ENCODE measurements around the gene GPR82.
A peak's percentile ranks its signal among the peaks of the same experiment; 100 is the strongest.
"Not testable (repeated sequence)": the region's sequence is repeated elsewhere in the genome, so short reads cannot be mapped to it uniquely, and the experiment has no call there.

GPR82 gene

GRCh38 chrX:41718481-41719235 is 5.3 kb upstream of the GPR82 start:
- DNase-seq (ENCODE audit: low spot score), result no peak

DNA sequence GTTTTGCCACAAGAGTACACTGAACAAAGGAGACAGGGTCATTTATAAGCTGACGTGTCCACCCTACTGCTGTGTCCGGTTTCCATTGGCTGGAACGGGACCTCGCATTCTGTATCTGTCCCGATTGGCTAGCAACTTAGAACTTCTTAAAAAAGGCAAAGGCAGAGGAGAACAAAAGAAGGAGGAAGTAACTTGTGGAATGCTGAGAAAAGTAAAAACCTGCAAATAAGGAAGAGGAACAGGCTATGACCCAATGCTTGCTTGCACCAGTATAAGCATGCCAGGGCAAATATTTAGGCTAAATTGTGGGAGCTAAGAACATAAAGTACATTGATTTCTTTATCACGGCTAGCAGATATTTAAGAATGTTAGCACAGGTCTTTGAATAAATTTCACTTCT is 4.4 kb upstream of the GPR82 start:
- DNase-seq (ENCODE audit: low spot score), result not testable (repeated sequence)

DNA sequence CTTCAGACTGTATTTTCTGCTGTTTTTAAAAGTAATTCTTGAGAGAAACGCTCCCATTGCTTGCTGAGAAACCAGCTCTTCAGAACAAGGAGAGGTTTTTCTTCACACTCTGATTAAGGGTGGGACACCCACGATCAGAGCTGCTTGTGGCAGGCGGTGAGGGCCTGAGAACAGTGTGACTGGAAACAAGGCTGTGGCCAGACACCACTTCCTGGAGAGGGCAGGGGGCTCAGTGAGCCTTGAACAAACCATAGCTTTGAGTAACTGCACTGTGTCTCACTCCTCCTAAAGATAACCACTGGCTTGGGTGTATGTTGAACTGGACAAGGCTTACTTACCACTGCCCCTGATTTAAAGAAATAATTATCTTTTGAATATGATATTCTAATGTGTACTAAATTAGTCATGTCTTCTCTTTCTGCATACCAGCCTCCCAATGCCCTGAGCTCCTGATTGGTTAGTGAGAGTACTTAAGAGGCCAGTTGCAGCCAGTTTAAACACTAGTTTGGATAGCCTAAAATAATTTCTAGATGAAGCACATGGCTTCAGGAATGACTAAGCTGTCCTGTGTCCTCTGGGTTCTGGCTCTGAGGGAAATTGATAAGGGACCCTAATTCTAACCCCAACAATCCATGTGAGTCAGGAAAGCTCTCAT is 3.7 kb upstream of the GPR82 start:
- DNase-seq (ENCODE audit: low spot score), result no peak

- DNase-seq (ENCODE audit: low spot score), result no peak
These were observed 2.4 kb upstream of the GPR82 start for GRCh38 chrX:41721590-41721989.

DNA sequence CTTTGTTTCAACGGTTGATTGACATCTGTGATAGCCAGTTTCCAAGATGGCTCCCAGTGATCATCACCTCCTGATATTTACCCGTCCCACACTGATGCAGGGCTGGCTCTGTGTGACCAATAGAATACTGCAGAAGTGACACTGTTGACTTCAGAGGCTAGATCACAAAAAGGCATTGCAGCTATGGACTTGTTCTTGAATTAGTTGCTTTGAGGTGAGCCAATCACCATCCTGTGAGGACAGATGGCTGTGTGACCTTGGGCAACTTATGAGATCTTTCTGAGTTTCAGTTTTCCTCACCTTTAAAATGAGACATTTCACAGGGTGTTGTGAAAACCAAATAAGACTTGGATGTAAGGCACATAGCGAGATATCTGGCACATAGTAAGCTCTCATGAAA is 1.8 kb upstream of the GPR82 start:
- DNase-seq (ENCODE audit: low spot score), result no peak

DNA sequence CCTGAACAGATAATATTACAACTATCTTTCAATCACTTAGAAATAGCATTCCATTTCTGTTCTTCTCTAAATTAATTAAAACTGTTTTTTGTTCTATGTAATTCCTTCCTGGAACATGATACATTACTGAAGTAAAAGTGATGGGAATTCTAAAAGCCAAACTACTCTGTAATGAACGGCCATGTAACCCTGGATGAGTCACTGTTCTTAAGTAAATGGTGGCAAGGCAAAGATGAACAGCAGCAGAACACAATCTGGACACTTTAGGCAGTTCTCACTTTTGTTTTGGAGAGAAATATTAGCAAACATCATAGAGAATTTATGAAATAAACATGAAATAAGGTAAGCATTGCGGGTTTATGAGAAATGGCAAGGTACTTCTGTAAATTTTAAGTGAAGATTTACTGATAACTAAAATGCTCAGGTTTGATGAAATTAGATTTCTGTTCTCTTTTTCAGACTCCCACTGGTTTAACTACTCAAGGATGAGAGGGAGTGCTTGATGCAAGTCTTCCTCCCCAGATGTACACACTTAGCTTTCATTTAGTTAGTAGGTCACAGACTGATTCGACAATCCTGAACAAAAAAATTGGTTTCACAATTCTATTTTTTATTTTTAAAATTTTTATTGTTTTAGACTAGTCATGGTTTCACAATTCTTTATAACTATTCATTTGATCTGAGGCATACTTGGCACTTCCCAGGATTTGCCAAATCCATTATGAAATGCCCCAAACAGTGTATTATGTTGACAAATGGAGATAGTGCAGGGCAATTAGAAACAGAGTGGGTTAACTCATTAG is 964 bp upstream of the GPR82 start:
- peak; percentile 22 for DNase-seq (ENCODE audit: low spot score)

- DNase-seq (ENCODE audit: low spot score), result no peak
These were observed 4.1 kb downstream of the GPR82 start for GRCh38 chrX:41728125-41728524.

DNA sequence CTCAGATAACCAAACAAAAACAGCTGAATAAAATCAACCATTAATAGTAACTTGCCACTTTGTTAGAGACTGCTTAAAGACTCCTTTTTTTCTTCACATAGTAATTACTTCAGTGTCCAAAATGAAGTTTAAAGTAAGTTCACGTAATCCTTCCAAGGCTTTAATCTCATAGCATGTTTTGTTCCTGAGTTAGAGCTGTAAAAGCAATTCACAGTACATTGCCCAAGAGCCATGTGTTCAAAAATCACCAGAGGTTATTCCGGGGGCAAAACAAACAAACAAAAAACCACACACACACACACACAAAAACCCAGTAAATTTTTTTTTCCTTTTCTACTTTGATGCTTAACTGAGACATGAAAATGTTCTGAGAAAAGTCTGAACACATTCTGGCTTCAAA is 6.1 kb downstream of the GPR82 start:
- DNase-seq (ENCODE audit: low spot score), result no peak

- DNase-seq (ENCODE audit: low spot score), result no peak
These were observed 8.3 kb downstream of the GPR82 start for GRCh38 chrX:41732260-41732659.

- DNase-seq (ENCODE audit: low spot score), result no peak
These were observed 10.0 kb downstream of the GPR82 start for GRCh38 chrX:41733939-41734338.

GRCh38 chrX:41734530-41734929 is 10.5 kb downstream of the GPR82 start:
- peak; percentile 16 for DNase-seq (ENCODE audit: low spot score)

- no peak for DNase-seq (ENCODE audit: low spot score)
These were observed 13.1 kb downstream of the GPR82 start for GRCh38 chrX:41737065-41737464.

- no peak for DNase-seq (ENCODE audit: low spot score)
These were observed 15.9 kb downstream of the GPR82 start for GRCh38 chrX:41739871-41740270.

GRCh38 chrX:41750716-41751115 is 26.7 kb downstream of the GPR82 start:
- DNase-seq (ENCODE audit: low spot score), result no peak

DNA sequence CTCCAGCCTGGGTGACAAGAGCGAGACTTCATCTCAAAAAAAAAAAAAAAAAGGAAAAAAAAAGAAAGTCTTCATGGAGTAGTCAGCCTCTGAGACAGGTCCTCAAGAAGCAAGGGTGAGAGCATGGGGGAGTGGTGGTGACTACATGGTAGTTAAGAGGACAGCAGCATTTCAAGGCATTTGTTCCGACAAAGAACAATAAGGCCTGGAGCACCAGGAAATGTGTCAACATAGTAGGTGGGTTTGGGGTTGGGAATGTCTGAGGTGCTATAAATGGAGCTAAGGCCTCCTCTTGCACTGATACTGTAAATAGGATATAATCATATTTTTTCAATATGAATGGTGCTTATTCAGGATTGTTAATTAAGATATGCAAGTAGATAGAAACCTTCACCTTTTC is 34.4 kb downstream of the GPR82 start:
- no peak for DNase-seq (ENCODE audit: low spot score)

DNA sequence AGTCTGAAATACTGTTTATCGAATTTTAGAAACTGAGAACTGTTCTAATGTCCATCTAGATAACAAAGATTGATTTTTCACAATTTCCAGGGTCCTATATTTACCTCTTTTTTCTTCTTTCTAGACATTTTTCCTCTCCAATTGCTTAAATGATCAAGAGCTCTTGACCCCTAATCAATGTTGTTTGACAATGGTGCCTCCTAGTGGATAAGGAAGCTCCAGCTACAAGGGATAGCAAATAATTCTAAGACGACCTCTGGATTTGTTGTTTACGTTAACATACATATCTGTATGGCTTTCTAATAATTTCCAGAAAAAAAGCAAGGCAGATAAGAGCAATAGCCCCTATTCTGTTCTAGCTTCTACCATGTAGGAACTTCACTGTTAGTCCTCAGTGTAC is 35.8 kb downstream of the GPR82 start:
- peak; percentile 4 for DNase-seq (ENCODE audit: low spot score)

- no peak for DNase-seq (ENCODE audit: low spot score)
These were observed 37.2 kb downstream of the GPR82 start for GRCh38 chrX:41761169-41761568.

DNA sequence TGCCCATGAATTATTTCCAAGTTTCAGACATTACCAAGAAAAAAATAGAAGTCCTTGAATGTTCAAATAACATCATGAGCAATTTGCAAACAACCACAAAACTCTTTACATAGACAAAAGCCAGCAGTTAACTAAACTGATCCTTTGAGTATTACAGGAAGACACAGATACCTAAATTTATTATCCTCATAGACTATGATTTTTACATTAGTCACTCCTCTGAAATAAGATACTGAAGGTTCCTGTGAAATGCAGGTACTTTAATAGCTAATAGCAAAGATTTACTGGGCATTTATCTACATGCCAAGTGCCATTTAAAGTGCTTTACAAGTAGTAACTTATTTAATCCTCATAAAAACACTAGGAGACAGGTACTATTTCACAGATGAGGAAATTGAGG is 37.7 kb downstream of the GPR82 start:
- no peak for DNase-seq (ENCODE audit: low spot score)

- DNase-seq (ENCODE audit: low spot score), result peak; percentile 20
These were observed 55.1 kb downstream of the GPR82 start for GRCh38 chrX:41779030-41779564.
